Chondrocyte (in vitro differentiated cells): ENCODE measurements around the gene ADAMTS16. TPM values are rescaled to one million over a fixed set of nuclear protein-coding genes. Genes with fewer than 3 reads are reported as not detected.

Source experiments
- DNase-seq: peaks from one replicate; pipeline ENCODE4 v3.0.0; 2021; ENCODE audit warnings: mixed read lengths, low spot score
- H3K27ac Mint-ChIP-seq: one replicate; pipeline ENCODE4 v1.8.0; 2021; ENCODE audit warnings: mild to moderate bottlenecking, moderate library complexity, mixed read lengths; ENCODE audit not compliant: unreplicated experiment
- H3K27me3 Mint-ChIP-seq: 2 replicates; pipeline ENCODE4 v1.8.0; 2021; ENCODE audit warnings: low read depth, mixed read lengths
- H3K36me3 Mint-ChIP-seq: 2 replicates; pipeline ENCODE4 v1.8.0; 2021; ENCODE audit warnings: low read depth, mixed read lengths
- H3K4me1 Mint-ChIP-seq: 2 replicates; pipeline ENCODE4 v1.8.0; 2021; ENCODE audit warnings: low read depth, mild to moderate bottlenecking, mixed read lengths
- H3K4me3 Mint-ChIP-seq: one replicate; pipeline ENCODE4 v1.8.0; 2021; ENCODE audit warnings: mild to moderate bottlenecking, moderate library complexity, mixed read lengths; ENCODE audit not compliant: unreplicated experiment
- H3K9me3 Mint-ChIP-seq: 2 replicates; pipeline ENCODE4 v1.8.0; 2021; ENCODE audit warnings: low read depth, mixed read lengths
- CTCF ChIP-seq: fragments of 200-600 bp; sonication (generic); IDR thresholded peaks from 2 replicates; pipeline ENCODE4 v1.5.0; 2021; ENCODE audit warnings: antibody characterized with exemption, mild to moderate bottlenecking, moderate library complexity
- total RNA-seq: library from RNA; stranded (reverse); gene quantifications from 3 replicates; pipeline ENCODE4 v1.2.1, GENCODE V29; 2021

ADAMTS16 gene
- total RNA-seq, 1 donor from 2014 or later: 12.5 TPM

- Mint-ChIP-seq H3K4me1 (peaks cover 21% of the 10 kb centered on the region), H3K9me3 (no peaks in the 10 kb centered on the region), H3K27ac (peak overlapping the region; percentile 85), H3K27me3 (no peaks in the 10 kb centered on the region), H3K4me3 (peak overlapping the region; percentile 14), H3K36me3 (no peaks in the 10 kb centered on the region)
- no peak for DNase-seq
- TF ChIP-seq CTCF: peak; percentile 44
Observed at GRCh38 chr5:5270958-5271785, 131.0 kb downstream of the ADAMTS16 start.

- H3K36me3 Mint-ChIP-seq: no peaks in the 10 kb centered on the region
- DNase-seq: no peak
- no peak for TF ChIP-seq CTCF
- H3K27me3 Mint-ChIP-seq: no peaks in the 10 kb centered on the region
- peak overlapping the region; percentile 14 for H3K4me3 Mint-ChIP-seq
- H3K4me1 Mint-ChIP-seq: peaks cover 21% of the 10 kb centered on the region
- H3K9me3 Mint-ChIP-seq: no peaks in the 10 kb centered on the region
- peak overlapping the region; percentile 85 for H3K27ac Mint-ChIP-seq
Observed at GRCh38 chr5:5271786-5272321, 131.7 kb downstream of the ADAMTS16 start.

GRCh38 chr5:5273398-5273797, 133.3 kb downstream of the ADAMTS16 start:
- Mint-ChIP-seq H3K27ac (no peak overlapping the region), H3K9me3 (no peaks in the 10 kb centered on the region), H3K27me3 (no peaks in the 10 kb centered on the region), H3K4me1 (peaks cover 21% of the 10 kb centered on the region), H3K36me3 (no peaks in the 10 kb centered on the region), H3K4me3 (no peak overlapping the region)
- no peak for DNase-seq
- no peak for TF ChIP-seq CTCF

GRCh38 chr5:5273976-5274375, 133.8 kb downstream of the ADAMTS16 start:
- TF ChIP-seq CTCF: no peak
- H3K4me3 Mint-ChIP-seq: no peak overlapping the region
- no peak overlapping the region for H3K27ac Mint-ChIP-seq
- H3K9me3 Mint-ChIP-seq: no peaks in the 10 kb centered on the region
- no peak for DNase-seq
- H3K4me1 Mint-ChIP-seq: peaks cover 21% of the 10 kb centered on the region
- H3K36me3 Mint-ChIP-seq: no peaks in the 10 kb centered on the region
- no peaks in the 10 kb centered on the region for H3K27me3 Mint-ChIP-seq

- H3K36me3 Mint-ChIP-seq: no peaks in the 10 kb centered on the region
- no peak for TF ChIP-seq CTCF
Observed at GRCh38 chr5:5275211-5275610, 135.1 kb downstream of the ADAMTS16 start.

More at GRCh38 chr5:5275211-5275610, 135.1 kb downstream of the ADAMTS16 start:
- Mint-ChIP-seq H3K9me3 (no peaks in the 10 kb centered on the region), H3K27me3 (no peaks in the 10 kb centered on the region), H3K4me1 (peaks cover 21% of the 10 kb centered on the region), H3K27ac (no peak overlapping the region), H3K4me3 (no peak overlapping the region)
- DNase-seq: no peak
